Testis (tissue), 2 donors: Measurements from ENCODE around the gene DOCK9.

Source experiments
- CTCF ChIP-seq, 3 experiments: fragments of 450-650 bp in 2 of 3; fragments of 200-600 bp in 1 of 3; sonication (generic) in 1 of 3; IDR thresholded peaks; one replicate each; pipeline ENCODE4 v1.5.1; 2016 to 2019; ENCODE audit warnings: antibody characterized with exemption in 3 of 3, mild to moderate bottlenecking in 2 of 3, moderate library complexity in 1 of 3
- POLR2A ChIP-seq: fragments of 450-650 bp; IDR thresholded peaks from one replicate; pipeline ENCODE4 v1.6.1; 2017; ENCODE audit warnings: antibody characterized with exemption, mild to moderate bottlenecking, moderate library complexity

GRCh38 chr13:98937911-98938381 lies 39.9 kb downstream of the DOCK9 start:
- TF ChIP-seq CTCF (IDR thresholded peaks at IDR 0.05), result no peak
- TF ChIP-seq POLR2A, result no peak
